Subcutaneous abdominal adipose tissue (tissue), 5 donors: ENCODE data around the gene DLK2.

ENCODE experiments used
- H3K27ac ChIP-seq: one replicate; pipeline ENCODE4 v1.7.0; 2013; ENCODE audit warnings: low read depth, mild to moderate bottlenecking, inconsistent platforms, low read length, moderate library complexity
- H3K27me3 ChIP-seq, 5 donors: one replicate each; pipeline ENCODE4 v1.7.0; 2013; ENCODE audit warnings: low read length in 5 of 5, inconsistent platforms in 1 of 5; ENCODE audit not compliant: control insufficient read depth in 5 of 5, insufficient read depth in 4 of 5
- H3K36me3 ChIP-seq, 5 donors: one replicate each; pipeline ENCODE4 v1.7.0; 2013; ENCODE audit warnings: low read length in 5 of 5; ENCODE audit not compliant: control insufficient read depth in 5 of 5, insufficient read depth in 5 of 5
- H3K4me1 ChIP-seq, 5 donors: one replicate each; pipeline ENCODE4 v1.7.0; 2013; ENCODE audit warnings: low read length in 5 of 5, mild to moderate bottlenecking in 3 of 5, moderate library complexity in 1 of 5; ENCODE audit not compliant: control insufficient read depth in 5 of 5, insufficient read depth in 5 of 5
- H3K4me3 ChIP-seq, 5 donors: one replicate each; pipeline ENCODE4 v1.7.0; 2013; ENCODE audit warnings: low read length in 5 of 5, low read depth in 1 of 5
- H3K9ac ChIP-seq, 5 donors: one replicate each; pipeline ENCODE4 v1.7.0; 2013; ENCODE audit warnings: low read length in 5 of 5, mild to moderate bottlenecking in 4 of 5, moderate library complexity in 3 of 5
- H3K9me3 ChIP-seq, 5 donors: one replicate each; pipeline ENCODE4 v1.7.0; 2013; ENCODE audit warnings: low read length in 5 of 5; ENCODE audit not compliant: control insufficient read depth in 5 of 5
- donor health status: healthy.
- donor health status: healthy.
- donor health status: healthy.
- donor health status: healthy.
- donor health status: healthy.

DLK2 gene

GRCh38 chr6:43445576-43445975 lies 9.8 kb downstream of the DLK2 start:
- H3K27ac ChIP-seq, result no peak overlapping the region

GRCh38 chr6:43444582-43444981 lies 10.8 kb downstream of the DLK2 start:
- no peak overlapping the region for H3K4me3 ChIP-seq
- H3K4me1 ChIP-seq, result no peaks in the 10 kb centered on the region
- H3K27me3 ChIP-seq, result no peaks in the 10 kb centered on the region
- H3K9ac ChIP-seq, result no peak overlapping the region
- no peaks in the 10 kb centered on the region for H3K9me3 ChIP-seq
- H3K36me3 ChIP-seq, result peaks cover 0 to 94% (median 79%) of the 10 kb centered on the region in 5 donors
- H3K27ac ChIP-seq, result no peak overlapping the region

More at GRCh38 chr6:43445576-43445975, 9.8 kb downstream of the DLK2 start:
- Histone ChIP-seq H3K9me3 (no peaks in the 10 kb centered on the region), H3K4me3 (no peak overlapping the region), H3K9ac (no peak overlapping the region), H3K36me3 (peaks cover 0 to 95% (median 86%) of the 10 kb centered on the region in 5 donors), H3K27me3 (no peaks in the 10 kb centered on the region), H3K4me1 (no peaks in the 10 kb centered on the region)

GRCh38 chr6:43444036-43444435 lies 11.3 kb downstream of the DLK2 start:
- no peak overlapping the region for H3K27ac ChIP-seq
- H3K4me1 ChIP-seq, result no peaks in the 10 kb centered on the region
- no peak overlapping the region for H3K9ac ChIP-seq
- no peaks in the 10 kb centered on the region for H3K9me3 ChIP-seq
- peaks cover 0 to 89% (median 75%) of the 10 kb centered on the region in 5 donors for H3K36me3 ChIP-seq
- no peak overlapping the region for H3K4me3 ChIP-seq
- H3K27me3 ChIP-seq, result no peaks in the 10 kb centered on the region

GRCh38 chr6:43442935-43443334 lies 12.4 kb downstream of the DLK2 start:
- H3K9me3 ChIP-seq, result no peaks in the 10 kb centered on the region
- no peaks in the 10 kb centered on the region for H3K27me3 ChIP-seq
- H3K27ac ChIP-seq, result no peak overlapping the region
- H3K36me3 ChIP-seq, result peaks cover 0 to 88% (median 73%) of the 10 kb centered on the region in 5 donors
- H3K9ac ChIP-seq, result no peak overlapping the region
- no peaks in the 10 kb centered on the region for H3K4me1 ChIP-seq
- H3K4me3 ChIP-seq, result no peak overlapping the region

GRCh38 chr6:43437700-43438099 lies 17.6 kb downstream of the DLK2 start:
- Histone ChIP-seq H3K4me1 (peaks cover 3 to 17% (median 12%) of the 10 kb centered on the region in 5 donors), H3K4me3 (no peak overlapping the region), H3K9ac (peak overlapping the region in 1 of 5 donors; percentile 8), H3K27ac (no peak overlapping the region), H3K9me3 (no peaks in the 10 kb centered on the region), H3K36me3 (peaks cover 0 to 67% (median 34%) of the 10 kb centered on the region in 5 donors), H3K27me3 (no peaks in the 10 kb centered on the region)

- H3K4me3 ChIP-seq, result no peak overlapping the region
- no peaks in the 10 kb centered on the region for H3K27me3 ChIP-seq
- peaks cover 3 to 17% (median 12%) of the 10 kb centered on the region in 5 donors for H3K4me1 ChIP-seq
- H3K36me3 ChIP-seq, result peaks cover 0 to 67% (median 33%) of the 10 kb centered on the region in 5 donors
- H3K9me3 ChIP-seq, result no peaks in the 10 kb centered on the region
- H3K9ac ChIP-seq, result no peak overlapping the region
- peak overlapping the region; percentile 46 for H3K27ac ChIP-seq
Measured at GRCh38 chr6:43436577-43437282, 18.6 kb downstream of the DLK2 start.

GRCh38 chr6:43435682-43436437 lies 19.5 kb downstream of the DLK2 start:
- Histone ChIP-seq H3K36me3 (peaks cover 0 to 59% (median 28%) of the 10 kb centered on the region in 5 donors), H3K9ac (no peak overlapping the region), H3K27me3 (no peaks in the 10 kb centered on the region), H3K4me3 (no peak overlapping the region), H3K9me3 (no peaks in the 10 kb centered on the region), H3K27ac (no peak overlapping the region), H3K4me1 (peaks cover 3 to 17% (median 12%) of the 10 kb centered on the region in 5 donors)

GRCh38 chr6:43434943-43435342 lies 20.4 kb downstream of the DLK2 start:
- H3K27ac ChIP-seq, result no peak overlapping the region
- peaks cover 3 to 17% (median 12%) of the 10 kb centered on the region in 5 donors for H3K4me1 ChIP-seq
- H3K27me3 ChIP-seq, result no peaks in the 10 kb centered on the region
- no peaks in the 10 kb centered on the region for H3K9me3 ChIP-seq
- peaks cover 0 to 52% (median 28%) of the 10 kb centered on the region in 5 donors for H3K36me3 ChIP-seq
- H3K4me3 ChIP-seq, result no peak overlapping the region
- H3K9ac ChIP-seq, result no peak overlapping the region

- no peak overlapping the region for H3K4me3 ChIP-seq
- peaks cover 0 to 49% (median 28%) of the 10 kb centered on the region in 5 donors for H3K36me3 ChIP-seq
- no peaks in the 10 kb centered on the region for H3K27me3 ChIP-seq
- no peak overlapping the region for H3K9ac ChIP-seq
- no peak overlapping the region for H3K27ac ChIP-seq
- peaks cover 3 to 17% (median 16%) of the 10 kb centered on the region in 5 donors for H3K4me1 ChIP-seq
- no peaks in the 10 kb centered on the region for H3K9me3 ChIP-seq
Measured at GRCh38 chr6:43434001-43434840, 21.1 kb downstream of the DLK2 start.
